ENCODE measurements around the gene MYO18B. TPM values are rescaled to one million over a fixed set of nuclear protein-coding genes. Genes with fewer than 3 reads are reported as not detected.

MYO18B gene
- total RNA-seq, 1 donor from 2014 or later: not detected

- Mint-ChIP-seq H3K4me3 (no peak overlapping the region), H3K27me3 (ENCODE audit: low read depth) (peaks cover 3% of the 10 kb centered on the region), H3K27ac (ENCODE audit: unreplicated experiment) (no peak overlapping the region), H3K9me3 (no peaks in the 10 kb centered on the region), H3K36me3 (ENCODE audit: low read depth) (no peaks in the 10 kb centered on the region), H3K4me1 (peaks cover 6% of the 10 kb centered on the region)
- DNase-seq (ENCODE audit: low read depth, low spot score): peak; percentile 14
- peak; percentile 42 for TF ChIP-seq CTCF (conservative IDR thresholded peaks at IDR 0.05)
Observed at GRCh38 chr22:25777870-25778269, 35.9 kb downstream of the MYO18B start.

DNA sequence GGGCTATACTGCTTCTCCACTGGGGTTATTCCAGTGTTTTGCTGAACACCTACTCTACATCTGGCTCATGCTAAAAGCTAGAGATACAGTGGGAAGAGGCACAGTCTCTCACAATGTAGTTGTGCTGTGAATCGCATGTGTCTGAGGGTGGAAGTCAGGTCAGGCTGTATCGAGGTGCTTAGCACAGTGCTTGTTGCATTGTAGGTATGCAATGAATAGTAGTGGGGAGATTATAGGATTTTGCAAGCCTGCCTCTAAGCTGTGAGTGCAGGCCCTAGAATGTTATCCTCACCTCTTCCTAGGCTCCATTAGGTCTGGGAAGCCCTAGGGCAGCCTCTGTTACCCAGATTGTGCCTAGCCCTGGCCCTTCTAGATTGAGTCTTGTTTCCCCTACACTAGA is 37.4 kb downstream of the MYO18B start:
- no peak for DNase-seq (ENCODE audit: low read depth, low spot score)
- Mint-ChIP-seq H3K4me3 (no peak overlapping the region), H3K36me3 (ENCODE audit: low read depth) (no peaks in the 10 kb centered on the region), H3K4me1 (peaks cover 6% of the 10 kb centered on the region), H3K27ac (ENCODE audit: unreplicated experiment) (no peak overlapping the region), H3K9me3 (no peaks in the 10 kb centered on the region), H3K27me3 (ENCODE audit: low read depth) (peaks cover 3% of the 10 kb centered on the region)
- no peak for TF ChIP-seq CTCF (conservative IDR thresholded peaks at IDR 0.05)

DNA sequence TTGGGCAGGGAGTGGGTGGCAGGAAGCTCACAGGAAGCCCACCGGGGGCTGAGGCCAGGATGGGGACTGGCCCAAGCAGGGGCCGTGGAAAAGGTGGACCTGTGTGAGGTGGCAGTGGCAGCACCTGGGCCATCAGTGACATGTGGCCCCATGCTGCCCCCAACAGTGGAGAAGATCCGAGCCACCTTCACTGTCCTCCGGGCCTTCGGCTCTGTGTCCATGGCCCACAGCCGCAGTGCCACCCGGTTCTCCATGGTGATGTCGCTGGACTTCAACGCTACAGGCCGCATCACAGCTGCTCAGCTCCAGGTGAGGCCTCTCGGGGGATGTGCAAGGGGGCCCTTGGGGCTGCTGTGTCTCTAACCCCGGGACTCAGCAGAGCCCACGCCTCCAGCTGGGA is 37.9 kb downstream of the MYO18B start:
- peaks cover 3% of the 10 kb centered on the region for H3K27me3 Mint-ChIP-seq (ENCODE audit: low read depth)
- H3K9me3 Mint-ChIP-seq: no peaks in the 10 kb centered on the region
- no peaks in the 10 kb centered on the region for H3K36me3 Mint-ChIP-seq (ENCODE audit: low read depth)

GRCh38 chr22:25780673-25781072 is 38.7 kb downstream of the MYO18B start:
- TF ChIP-seq CTCF (conservative IDR thresholded peaks at IDR 0.05): no peak
- no peak overlapping the region for H3K4me3 Mint-ChIP-seq

More for the DNA sequence above, 37.9 kb downstream of the MYO18B start:
- Mint-ChIP-seq H3K27ac (ENCODE audit: unreplicated experiment) (no peak overlapping the region), H3K4me3 (no peak overlapping the region), H3K4me1 (peaks cover 6% of the 10 kb centered on the region)
- no peak for DNase-seq (ENCODE audit: low read depth, low spot score)
- TF ChIP-seq CTCF (conservative IDR thresholded peaks at IDR 0.05): no peak

GRCh38 chr22:25781801-25782200 is 39.8 kb downstream of the MYO18B start:
- H3K4me3 Mint-ChIP-seq: no peak overlapping the region
- DNase-seq (ENCODE audit: low read depth, low spot score): no peak
- H3K4me1 Mint-ChIP-seq: no peaks in the 10 kb centered on the region
- TF ChIP-seq CTCF (conservative IDR thresholded peaks at IDR 0.05): no peak
- H3K27me3 Mint-ChIP-seq (ENCODE audit: low read depth): no peaks in the 10 kb centered on the region
- H3K9me3 Mint-ChIP-seq: no peaks in the 10 kb centered on the region
- H3K27ac Mint-ChIP-seq (ENCODE audit: unreplicated experiment): no peak overlapping the region
- H3K36me3 Mint-ChIP-seq (ENCODE audit: low read depth): no peaks in the 10 kb centered on the region

More at GRCh38 chr22:25780673-25781072, 38.7 kb downstream of the MYO18B start:
- Mint-ChIP-seq H3K9me3 (no peaks in the 10 kb centered on the region), H3K36me3 (ENCODE audit: low read depth) (no peaks in the 10 kb centered on the region), H3K4me1 (peaks cover 2% of the 10 kb centered on the region), H3K27ac (ENCODE audit: unreplicated experiment) (no peak overlapping the region), H3K27me3 (ENCODE audit: low read depth) (peaks cover 2% of the 10 kb centered on the region)
- DNase-seq (ENCODE audit: low read depth, low spot score): no peak

- Mint-ChIP-seq H3K4me1 (no peaks in the 10 kb centered on the region), H3K9me3 (no peaks in the 10 kb centered on the region), H3K36me3 (ENCODE audit: low read depth) (no peaks in the 10 kb centered on the region), H3K27me3 (ENCODE audit: low read depth) (no peaks in the 10 kb centered on the region), H3K4me3 (no peak overlapping the region), H3K27ac (ENCODE audit: unreplicated experiment) (no peak overlapping the region)
- no peak for TF ChIP-seq CTCF (conservative IDR thresholded peaks at IDR 0.05)
- DNase-seq (ENCODE audit: low read depth, low spot score): no peak
Observed at GRCh38 chr22:25782831-25783230, 40.8 kb downstream of the MYO18B start.
